Panc1 (cell line): ENCODE data around the gene NDUFAF8. TPM values are rescaled to one million over a fixed set of nuclear protein-coding genes. Genes with fewer than 3 reads are reported as not detected.

Experiments
- ATAC-seq: fragments of 200-7000 bp; cut with Tn5 transposase; 2 replicates; pipeline ENCODE4 v1.9.1; 2020; ENCODE audit warnings: mild to moderate bottlenecking, moderate library complexity
- BruUV-seq: library from RNA; stranded (reverse); fragments of 400-500 nt; replicated peaks from 2 replicates; lab custom pipeline; 2021; lab: Mats Ljungman, UMichigan
- CTCF ChIA-PET: fragments of 300-600 bp; sonication (Branson Sonifier 250); formaldehyde crosslinking; loops from one replicate; lab custom pipeline; 2022; ENCODE audit warnings: antibody characterized with exemption; lab: Charles Lee
- POLR2A ChIA-PET: fragments of 300-600 bp; sonication (Branson Sonifier 250); formaldehyde crosslinking; loops from one replicate; lab custom pipeline; 2022; ENCODE audit warnings: antibody characterized with exemption; lab: Charles Lee
- DNase-seq: peaks from one replicate; pipeline ENCODE4 v3.0.0-alpha.2; 2010; ENCODE audit warnings: low read depth, low spot score
- H3K27ac ChIP-seq: 2 replicates; pipeline ENCODE4 v1.5.1; 2011; ENCODE audit warnings: mild to moderate bottlenecking, low read length, inconsistent platforms
- H3K27me3 ChIP-seq: fragments of 200-500 bp; sonication (Bioruptor generic); 2 replicates; pipeline ENCODE4 v1.6.0; 2014; ENCODE audit warnings: low read length, inconsistent platforms; ENCODE audit not compliant: control insufficient read depth, insufficient read depth
- H3K36me3 ChIP-seq: fragments of 200-500 bp; sonication (Bioruptor generic); 2 replicates; pipeline ENCODE4 v1.5.1; 2014; ENCODE audit warnings: inconsistent platforms, mild to moderate bottlenecking, low read length, moderate library complexity; ENCODE audit not compliant: control insufficient read depth, insufficient read depth
- H3K4me1 ChIP-seq: 2 replicates; pipeline ENCODE4 v1.5.1; 2011; ENCODE audit warnings: inconsistent platforms, mild to moderate bottlenecking, low read length, moderate library complexity; ENCODE audit not compliant: control insufficient read depth, insufficient read depth
- H3K4me3 ChIP-seq, 2 experiments: 2 replicates each; pipeline ENCODE4 v1.5.1; 2011 to 2012; ENCODE audit warnings: low read depth in 2 of 2, low read length in 2 of 2, mild to moderate bottlenecking in 2 of 2, inconsistent platforms in 1 of 2, moderate library complexity in 1 of 2
- H3K9me3 ChIP-seq: fragments of 200-500 bp; sonication (Bioruptor generic); 2 replicates; pipeline ENCODE4 v1.5.1; 2014; ENCODE audit warnings: low read depth, mild to moderate bottlenecking, inconsistent platforms, low read length, moderate library complexity; ENCODE audit not compliant: control insufficient read depth, insufficient read depth
- CTCF ChIP-seq: fragments of 450-650 bp; IDR thresholded peaks from 2 replicates; pipeline ENCODE4 v1.5.1; 2017; ENCODE audit warnings: mild to moderate bottlenecking
- POLR2AphosphoS5 ChIP-seq: IDR thresholded peaks from 2 replicates; pipeline ENCODE4 v1.6.1; 2012; ENCODE audit warnings: mild to moderate bottlenecking, low read depth, low read length, moderate library complexity
- REST ChIP-seq, 2 experiments: IDR thresholded peaks; 2 replicates each; pipeline ENCODE4 v1.6.1; 2011 to 2012; ENCODE audit warnings: low read depth in 2 of 2, control low read depth in 1 of 2, low read length in 1 of 2, mild to moderate bottlenecking in 1 of 2, moderate library complexity in 1 of 2; ENCODE audit not compliant: insufficient read depth in 1 of 2
- SIN3A ChIP-seq: IDR thresholded peaks from 2 replicates; pipeline ENCODE4 v1.6.1; 2012; ENCODE audit warnings: low read depth, mild to moderate bottlenecking, low read length, moderate library complexity, borderline replicate concordance; ENCODE audit not compliant: insufficient read depth
- TCF7L2 ChIP-seq: IDR thresholded peaks from 2 replicates; pipeline ENCODE4 v1.6.1; 2011; ENCODE audit warnings: mild to moderate bottlenecking, low read depth, low read length, inconsistent platforms
- in situ Hi-C: cut with HindIII; loops from 2 replicates; pipeline ENCODE4 v1.10.0; 2016; ENCODE audit warnings: low sequenced_read_pairs, low pct_unique_long_range_greater_than_20kb
- intact Hi-C: fragments of 100-400 bp; cut with micrococcal nuclease; formaldehyde crosslinking; loops from one replicate; pipeline ENCODE4 v1.10.0; 2022; ENCODE audit not compliant: unreplicated experiment
- total RNA-seq: library from RNA; stranded (reverse); gene quantifications from one replicate; pipeline ENCODE4 v1.2.1, GENCODE V29; 2021; ENCODE audit not compliant: unreplicated experiment

Gene NDUFAF8
- total RNA-seq, 1 experiment from 2014 or later = 75.8 TPM

GRCh38 chr17:81231766-81232581 is 7.1 kb upstream of the NDUFAF8 start:
- in situ Hi-C loops (no loop called here), intact Hi-C loops (no loop called here)
- BruUV-seq = no TSS peak
- H3K9me3 ChIP-seq = no peaks in the 10 kb centered on the region
- ATAC-seq (no peak), DNase-seq (no peak)
- H3K36me3 ChIP-seq = no peaks in the 10 kb centered on the region
- H3K4me3 ChIP-seq = no peak overlapping the region
- no peak overlapping the region for H3K27ac ChIP-seq
- CTCF ChIA-PET = no interaction called here
- TF ChIP-seq TCF7L2 (no peak), REST (IDR thresholded peaks at IDR 0.05; ENCODE audit: insufficient read depth in 1 of 2, low read depth in 2 of 2, low read length in 1 of 2) (no peak), SIN3A (no peak), POLR2AphosphoS5 (no peak), CTCF (no peak)
- POLR2A ChIA-PET = no interaction called here
- no peaks in the 10 kb centered on the region for H3K27me3 ChIP-seq
- peaks cover 7% of the 10 kb centered on the region; the same call in 1 of the 2 replicates for H3K4me1 ChIP-seq

- Histone ChIP-seq H3K4me3 (no peak overlapping the region), H3K27ac (no peak overlapping the region), H3K36me3 (no peaks in the 10 kb centered on the region), H3K27me3 (no peaks in the 10 kb centered on the region), H3K4me1 (peaks cover 14% of the 10 kb centered on the region), H3K9me3 (no peaks in the 10 kb centered on the region)
- ChIA-PET CTCF (no interaction called here), POLR2A (no interaction called here)
- in situ Hi-C loops (no loop called here), intact Hi-C loops (no loop called here)
- no TSS peak for BruUV-seq
- DNase-seq (no peak), ATAC-seq (no peak)
- TF ChIP-seq CTCF (no peak), POLR2AphosphoS5 (no peak), TCF7L2 (no peak), SIN3A (no peak)
Measured at GRCh38 chr17:81232616-81233241, 6.4 kb upstream of the NDUFAF8 start.
